ENCODE data around the gene SDHA.
"Not testable (repeated sequence)": the region's sequence is repeated elsewhere in the genome, so short reads cannot be mapped to it uniquely, and the experiment has no call there.

DNA sequence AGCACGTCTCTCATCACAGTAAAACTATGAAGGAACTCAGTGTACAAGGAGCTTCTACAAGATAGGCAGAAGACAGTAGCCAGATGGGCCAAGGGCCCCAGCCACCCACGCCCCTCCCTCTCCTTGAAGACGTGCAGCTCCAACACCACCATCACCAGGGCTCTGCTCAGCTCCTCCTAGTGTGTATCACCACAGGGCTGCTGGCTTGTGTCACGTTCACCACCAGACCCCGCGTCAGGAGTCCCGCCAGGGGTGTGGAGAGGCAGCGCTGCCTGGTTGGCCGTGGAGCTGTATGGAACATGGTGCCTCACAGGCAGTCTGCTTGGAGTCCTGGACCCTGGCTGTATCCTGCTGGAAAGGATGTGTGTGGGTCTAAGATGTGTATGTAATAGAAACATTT lies 32.3 kb downstream of the SDHA start:
- TF ChIP-seq TAF1 (IDR thresholded peaks at IDR 0.05; ENCODE audit: low read depth); CTCF (IDR thresholded peaks at IDR 0.05; ENCODE audit: poor library complexity, severe bottlenecking); EP300 (conservative IDR thresholded peaks at IDR 0.05; ENCODE audit: poor library complexity, severe bottlenecking); POLR2AphosphoS5 (IDR thresholded peaks at IDR 0.05); EZH2 (IDR thresholded peaks at IDR 0.05; ENCODE audit: borderline replicate concordance, insufficient read depth, low read length, poor library complexity, severe bottlenecking); RAD21 (conservative IDR thresholded peaks at IDR 0.05); REST (IDR thresholded peaks at IDR 0.05; ENCODE audit: borderline replicate concordance); SMC3 (conservative IDR thresholded peaks at IDR 0.05; ENCODE audit: poor library complexity): not testable (repeated sequence)

Data from neural cell (in vitro differentiated cells).